Breast epithelium (tissue), 3 donors: ENCODE results near the gene CDC26.

Experiments
- POLR2A ChIP-seq: fragments of 450-650 bp; IDR thresholded peaks from one replicate; pipeline ENCODE4 v1.6.1; 2016; ENCODE audit warnings: antibody characterized with exemption, mild to moderate bottlenecking, moderate library complexity
- POLR2AphosphoS5 ChIP-seq, 3 donors: sonication (generic); formaldehyde crosslinking; IDR thresholded peaks; one replicate each; pipeline ENCODE4 v1.6.1; 2017; ENCODE audit warnings: antibody characterized with exemption in 3 of 3
- TF ChIP-seq, protein P1 (sequence below), 3 donors: fragments of 450-650 bp; IDR thresholded peaks; one replicate each; pipeline ENCODE4 v1.5.1; 2016 to 2017; ENCODE audit warnings: antibody characterized with exemption in 3 of 3, mild to moderate bottlenecking in 3 of 3, moderate library complexity in 3 of 3

DNA sequence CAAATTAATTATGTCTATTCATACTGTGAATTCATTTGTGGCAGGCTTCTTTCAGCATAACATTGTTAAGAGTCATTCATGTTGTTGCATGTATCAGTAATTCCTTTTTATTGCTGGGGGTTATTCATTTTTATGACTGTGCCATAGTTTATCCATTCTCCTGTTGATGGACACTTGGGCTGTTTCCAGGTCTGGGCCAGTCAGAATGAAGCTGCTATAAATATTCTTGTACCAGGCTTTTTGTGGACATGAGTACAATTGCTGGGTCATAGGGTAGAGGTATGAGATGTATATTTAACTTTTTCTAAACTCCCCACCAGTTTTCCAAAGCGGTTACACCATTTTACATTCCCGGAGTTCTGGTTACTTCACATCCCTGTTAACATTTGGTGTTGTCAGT lies 13.7 kb upstream of the CDC26 start:
- TF ChIP-seq POLR2A: no peak
- TF ChIP-seq, protein P1, sequence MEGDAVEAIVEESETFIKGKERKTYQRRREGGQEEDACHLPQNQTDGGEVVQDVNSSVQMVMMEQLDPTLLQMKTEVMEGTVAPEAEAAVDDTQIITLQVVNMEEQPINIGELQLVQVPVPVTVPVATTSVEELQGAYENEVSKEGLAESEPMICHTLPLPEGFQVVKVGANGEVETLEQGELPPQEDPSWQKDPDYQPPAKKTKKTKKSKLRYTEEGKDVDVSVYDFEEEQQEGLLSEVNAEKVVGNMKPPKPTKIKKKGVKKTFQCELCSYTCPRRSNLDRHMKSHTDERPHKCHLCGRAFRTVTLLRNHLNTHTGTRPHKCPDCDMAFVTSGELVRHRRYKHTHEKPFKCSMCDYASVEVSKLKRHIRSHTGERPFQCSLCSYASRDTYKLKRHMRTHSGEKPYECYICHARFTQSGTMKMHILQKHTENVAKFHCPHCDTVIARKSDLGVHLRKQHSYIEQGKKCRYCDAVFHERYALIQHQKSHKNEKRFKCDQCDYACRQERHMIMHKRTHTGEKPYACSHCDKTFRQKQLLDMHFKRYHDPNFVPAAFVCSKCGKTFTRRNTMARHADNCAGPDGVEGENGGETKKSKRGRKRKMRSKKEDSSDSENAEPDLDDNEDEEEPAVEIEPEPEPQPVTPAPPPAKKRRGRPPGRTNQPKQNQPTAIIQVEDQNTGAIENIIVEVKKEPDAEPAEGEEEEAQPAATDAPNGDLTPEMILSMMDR (IDR thresholded peaks at IDR 0.05): no peak
- TF ChIP-seq POLR2AphosphoS5 (IDR thresholded peaks at IDR 0.05): no peak
